ENCODE data around the gene ALX3.

The ALX3 gene

DNA sequence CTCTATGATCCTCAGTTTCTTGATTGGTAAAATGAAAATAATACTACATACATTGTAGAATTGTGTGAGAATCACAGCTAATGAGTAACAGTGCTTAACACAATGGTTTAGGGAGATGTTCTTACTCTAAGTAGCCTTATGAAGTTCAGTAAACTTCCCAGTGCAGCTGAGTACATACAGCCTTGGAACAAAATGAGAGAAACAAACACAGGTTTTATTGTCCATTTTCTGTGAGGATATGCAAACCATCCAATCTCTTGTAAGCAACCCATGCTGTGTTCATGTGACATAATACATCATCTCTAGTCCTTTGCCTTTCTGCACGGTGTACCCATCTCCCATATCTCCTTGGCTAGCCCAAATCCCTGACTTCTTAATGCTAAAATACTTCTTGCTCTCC lies 50.7 kb downstream of the ALX3 start:
- DNase-seq (ENCODE audit: low read depth) = no peak
- no peak overlapping the region for H3K4me3 ChIP-seq (replicated peaks; ENCODE audit: low read depth, low read length)
- TF ChIP-seq, protein P1, sequence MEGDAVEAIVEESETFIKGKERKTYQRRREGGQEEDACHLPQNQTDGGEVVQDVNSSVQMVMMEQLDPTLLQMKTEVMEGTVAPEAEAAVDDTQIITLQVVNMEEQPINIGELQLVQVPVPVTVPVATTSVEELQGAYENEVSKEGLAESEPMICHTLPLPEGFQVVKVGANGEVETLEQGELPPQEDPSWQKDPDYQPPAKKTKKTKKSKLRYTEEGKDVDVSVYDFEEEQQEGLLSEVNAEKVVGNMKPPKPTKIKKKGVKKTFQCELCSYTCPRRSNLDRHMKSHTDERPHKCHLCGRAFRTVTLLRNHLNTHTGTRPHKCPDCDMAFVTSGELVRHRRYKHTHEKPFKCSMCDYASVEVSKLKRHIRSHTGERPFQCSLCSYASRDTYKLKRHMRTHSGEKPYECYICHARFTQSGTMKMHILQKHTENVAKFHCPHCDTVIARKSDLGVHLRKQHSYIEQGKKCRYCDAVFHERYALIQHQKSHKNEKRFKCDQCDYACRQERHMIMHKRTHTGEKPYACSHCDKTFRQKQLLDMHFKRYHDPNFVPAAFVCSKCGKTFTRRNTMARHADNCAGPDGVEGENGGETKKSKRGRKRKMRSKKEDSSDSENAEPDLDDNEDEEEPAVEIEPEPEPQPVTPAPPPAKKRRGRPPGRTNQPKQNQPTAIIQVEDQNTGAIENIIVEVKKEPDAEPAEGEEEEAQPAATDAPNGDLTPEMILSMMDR (IDR thresholded peaks at IDR 0.05; ENCODE audit: low read length, missing control alignments) = no peak

DNA sequence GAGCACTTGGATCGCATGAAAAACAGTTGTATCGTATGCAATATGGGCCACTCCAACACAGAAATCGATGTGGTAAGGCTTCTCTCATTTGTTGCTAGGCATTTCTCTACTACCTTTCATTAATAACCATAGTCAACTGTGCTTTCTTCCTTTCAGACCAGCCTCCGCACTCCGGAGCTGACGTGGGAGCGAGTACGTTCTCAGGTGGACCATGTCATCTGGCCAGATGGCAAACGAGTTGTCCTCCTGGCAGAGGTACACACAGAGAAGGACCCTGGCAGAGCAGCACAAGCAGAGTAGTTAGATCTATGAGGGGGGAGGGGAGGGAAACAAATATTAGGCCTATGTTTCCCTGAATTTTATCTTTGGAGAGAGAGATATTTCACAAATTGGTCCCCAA lies 52.1 kb downstream of the ALX3 start:
- H3K4me3 ChIP-seq (replicated peaks; ENCODE audit: low read depth, low read length) = no peak overlapping the region
- TF ChIP-seq, protein P1 (IDR thresholded peaks at IDR 0.05; ENCODE audit: low read length, missing control alignments) = no peak
- DNase-seq (ENCODE audit: low read depth) = no peak

DNA sequence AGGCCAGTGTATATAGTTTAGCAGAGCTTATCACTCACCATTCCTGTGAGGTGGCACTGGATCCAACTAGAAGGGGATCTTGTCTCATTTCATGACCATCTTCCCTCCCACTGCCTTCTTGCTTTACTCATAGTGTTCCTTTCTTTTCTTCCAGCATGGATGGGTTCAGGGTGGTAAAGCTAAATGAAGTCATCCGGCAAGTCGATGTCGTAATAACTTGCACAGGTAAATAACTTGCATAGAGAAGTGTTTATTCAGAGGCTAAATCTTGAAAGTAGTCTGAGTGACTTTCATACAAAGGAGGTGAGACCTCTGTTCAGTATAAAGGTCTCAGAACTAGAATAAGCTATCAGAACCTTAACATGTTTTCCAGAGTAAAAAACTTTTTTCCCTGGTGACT lies 52.7 kb downstream of the ALX3 start:
- no peak for DNase-seq (ENCODE audit: low read depth)
- H3K4me3 ChIP-seq (replicated peaks; ENCODE audit: low read depth, low read length) = no peak overlapping the region
- TF ChIP-seq, protein P1 (IDR thresholded peaks at IDR 0.05; ENCODE audit: low read length, missing control alignments) = no peak

DNA sequence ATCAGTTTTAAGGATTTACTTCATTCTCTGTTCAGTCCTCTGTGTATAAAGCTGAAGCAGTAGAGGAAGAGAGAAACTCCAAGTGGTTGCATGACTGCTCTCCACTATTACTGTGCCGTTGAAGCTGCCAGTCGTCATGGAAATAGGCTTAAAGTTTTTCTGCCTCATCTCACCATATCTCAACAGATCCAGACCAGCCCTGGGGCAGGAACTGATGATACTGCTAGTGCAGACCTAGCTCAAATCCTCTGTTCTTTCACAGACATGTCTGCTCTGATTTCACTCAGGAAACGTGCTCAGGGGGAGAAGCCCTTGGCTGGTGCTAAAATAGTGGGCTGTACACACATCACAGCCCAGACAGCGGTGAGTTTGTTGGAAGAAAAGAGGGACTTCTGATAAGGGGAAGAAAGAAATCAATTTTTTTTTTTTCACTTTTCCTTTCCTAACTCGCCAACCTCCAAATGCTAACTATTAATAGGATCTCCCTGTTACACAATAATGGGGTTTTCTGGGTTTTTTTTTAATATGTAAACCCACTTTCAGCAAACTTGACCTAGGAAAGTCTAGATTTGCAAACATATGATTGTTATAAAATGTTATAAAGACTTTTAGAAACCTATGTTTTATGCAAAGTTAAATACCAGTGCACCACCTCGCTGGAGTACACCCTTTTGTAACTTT lies 58.2 kb downstream of the ALX3 start:
- TF ChIP-seq, protein P1 (IDR thresholded peaks at IDR 0.05; ENCODE audit: low read length, missing control alignments) = no peak
- DNase-seq (ENCODE audit: low read depth) = no peak
- no peak overlapping the region for H3K4me3 ChIP-seq (replicated peaks; ENCODE audit: low read depth, low read length)

DNA sequence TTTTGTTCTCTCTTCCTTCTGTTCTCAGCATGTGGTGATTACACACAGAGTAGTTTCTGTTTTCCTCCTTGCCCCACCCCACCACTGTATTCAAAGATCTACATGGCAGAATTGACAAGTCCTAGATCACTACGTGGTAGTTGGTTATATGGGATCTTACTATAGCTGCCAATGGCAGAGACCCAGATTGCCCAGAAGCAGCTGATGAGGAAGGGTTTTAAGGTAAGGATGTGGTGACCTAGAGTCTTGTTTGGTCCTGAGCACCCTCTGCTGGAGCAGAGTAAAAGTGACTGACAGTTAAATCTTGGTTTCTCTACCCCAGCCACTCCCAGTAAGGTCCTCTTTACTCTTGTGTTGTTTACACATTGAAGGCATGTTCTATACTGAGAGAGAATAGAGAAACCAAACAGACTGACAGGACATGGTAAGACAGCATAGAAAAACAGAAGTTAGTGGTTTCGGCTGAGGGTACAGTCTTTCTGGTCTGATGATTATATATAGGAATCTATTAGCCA lies 58.9 kb downstream of the ALX3 start:
- TF ChIP-seq, protein P1 (IDR thresholded peaks at IDR 0.05; ENCODE audit: low read length, missing control alignments) = peak; percentile 71
- peak; percentile 78 for DNase-seq (ENCODE audit: low read depth)
- H3K4me3 ChIP-seq (replicated peaks; ENCODE audit: low read depth, low read length) = no peak overlapping the region

All from fibroblast of pulmonary artery (primary cell).